ENCODE results near the gene PLCB4. TPM values are rescaled to one million over a fixed set of nuclear protein-coding genes. Genes with fewer than 3 reads are reported as not detected.

Gene PLCB4
- total RNA-seq, 1 donor from 2014 or later: 59.6 TPM

DNA sequence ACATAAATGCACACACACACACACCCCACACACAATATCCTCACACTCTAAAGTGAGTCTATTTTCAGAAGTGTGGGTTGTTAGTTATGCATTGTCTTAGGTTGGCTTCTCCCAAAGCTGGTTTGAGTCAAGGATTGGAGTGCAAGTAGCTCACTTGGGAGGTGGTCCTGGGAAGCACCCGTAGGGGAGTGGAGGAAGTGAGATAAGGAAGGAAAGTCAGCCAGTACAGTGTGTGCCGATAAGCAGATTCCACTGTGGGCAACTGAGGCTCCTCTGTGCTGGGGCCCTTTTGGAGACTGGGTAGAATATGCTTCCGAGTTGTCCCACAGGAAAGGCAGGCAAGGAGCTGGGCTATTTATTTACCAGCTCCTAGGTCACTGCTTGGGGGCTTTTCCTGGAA, 67.2 kb downstream of the PLCB4 start:
- H3K4me3 ChIP-seq (ENCODE audit: low read depth, low read length): no peak overlapping the region
- TF ChIP-seq, protein P1, sequence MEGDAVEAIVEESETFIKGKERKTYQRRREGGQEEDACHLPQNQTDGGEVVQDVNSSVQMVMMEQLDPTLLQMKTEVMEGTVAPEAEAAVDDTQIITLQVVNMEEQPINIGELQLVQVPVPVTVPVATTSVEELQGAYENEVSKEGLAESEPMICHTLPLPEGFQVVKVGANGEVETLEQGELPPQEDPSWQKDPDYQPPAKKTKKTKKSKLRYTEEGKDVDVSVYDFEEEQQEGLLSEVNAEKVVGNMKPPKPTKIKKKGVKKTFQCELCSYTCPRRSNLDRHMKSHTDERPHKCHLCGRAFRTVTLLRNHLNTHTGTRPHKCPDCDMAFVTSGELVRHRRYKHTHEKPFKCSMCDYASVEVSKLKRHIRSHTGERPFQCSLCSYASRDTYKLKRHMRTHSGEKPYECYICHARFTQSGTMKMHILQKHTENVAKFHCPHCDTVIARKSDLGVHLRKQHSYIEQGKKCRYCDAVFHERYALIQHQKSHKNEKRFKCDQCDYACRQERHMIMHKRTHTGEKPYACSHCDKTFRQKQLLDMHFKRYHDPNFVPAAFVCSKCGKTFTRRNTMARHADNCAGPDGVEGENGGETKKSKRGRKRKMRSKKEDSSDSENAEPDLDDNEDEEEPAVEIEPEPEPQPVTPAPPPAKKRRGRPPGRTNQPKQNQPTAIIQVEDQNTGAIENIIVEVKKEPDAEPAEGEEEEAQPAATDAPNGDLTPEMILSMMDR (conservative IDR thresholded peaks at IDR 0.05; ENCODE audit: low read depth, low read length): no peak
- DNase-seq (ENCODE audit: low read depth): no peak

- no peak overlapping the region for H3K4me3 ChIP-seq (ENCODE audit: low read depth, low read length)
- TF ChIP-seq, protein P1 (conservative IDR thresholded peaks at IDR 0.05; ENCODE audit: low read depth, low read length): no peak
- no peak for DNase-seq (ENCODE audit: low read depth)
Observed at GRCh38 chr20:9137001-9137400, 68.1 kb downstream of the PLCB4 start.

GRCh38 chr20:9139106-9139833, 70.4 kb downstream of the PLCB4 start:
- no peak for DNase-seq (ENCODE audit: low read depth)
- TF ChIP-seq, protein P1 (conservative IDR thresholded peaks at IDR 0.05; ENCODE audit: low read depth, low read length): no peak
- H3K4me3 ChIP-seq (ENCODE audit: low read depth, low read length): no peak overlapping the region

- no peak overlapping the region for H3K4me3 ChIP-seq (ENCODE audit: low read depth, low read length)
- TF ChIP-seq, protein P1 (conservative IDR thresholded peaks at IDR 0.05; ENCODE audit: low read depth, low read length): no peak
- DNase-seq (ENCODE audit: low read depth): no peak
Observed at GRCh38 chr20:9140162-9140760, 71.4 kb downstream of the PLCB4 start.

DNA sequence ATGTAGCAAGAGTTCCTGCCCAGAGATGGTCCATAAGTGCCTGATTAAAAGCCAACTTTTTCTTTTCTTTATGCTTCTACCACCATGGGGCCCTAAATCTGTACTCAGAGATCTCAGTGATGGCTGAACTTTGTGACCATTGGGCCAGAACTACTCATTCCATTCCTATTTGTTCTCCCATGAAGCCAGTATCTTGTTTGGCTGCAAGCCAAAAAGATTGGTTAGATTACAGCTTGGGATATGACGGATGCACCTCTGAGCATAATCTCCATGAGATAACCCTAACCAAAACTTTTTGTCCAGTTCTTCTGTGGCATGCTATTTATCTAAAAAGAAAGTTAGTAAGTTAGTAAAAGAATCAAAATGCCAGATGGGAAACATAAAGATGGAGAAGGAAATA, 72.2 kb downstream of the PLCB4 start:
- H3K4me3 ChIP-seq (ENCODE audit: low read depth, low read length): no peak overlapping the region
- TF ChIP-seq, protein P1 (conservative IDR thresholded peaks at IDR 0.05; ENCODE audit: low read depth, low read length): no peak
- no peak for DNase-seq (ENCODE audit: low read depth)

- DNase-seq (ENCODE audit: low read depth): no peak
- TF ChIP-seq, protein P1 (conservative IDR thresholded peaks at IDR 0.05; ENCODE audit: low read depth, low read length): no peak
Observed at GRCh38 chr20:9141921-9142320, 73.0 kb downstream of the PLCB4 start.

GRCh38 chr20:9142809-9143208, 73.9 kb downstream of the PLCB4 start:
- DNase-seq (ENCODE audit: low read depth): no peak
- TF ChIP-seq, protein P1 (conservative IDR thresholded peaks at IDR 0.05; ENCODE audit: low read depth, low read length): no peak
- no peak overlapping the region for H3K4me3 ChIP-seq (ENCODE audit: low read depth, low read length)

More at GRCh38 chr20:9141921-9142320, 73.0 kb downstream of the PLCB4 start:
- H3K4me3 ChIP-seq (ENCODE audit: low read depth, low read length): no peak overlapping the region
